Measurements from ENCODE around the gene CDADC1.

DNA sequence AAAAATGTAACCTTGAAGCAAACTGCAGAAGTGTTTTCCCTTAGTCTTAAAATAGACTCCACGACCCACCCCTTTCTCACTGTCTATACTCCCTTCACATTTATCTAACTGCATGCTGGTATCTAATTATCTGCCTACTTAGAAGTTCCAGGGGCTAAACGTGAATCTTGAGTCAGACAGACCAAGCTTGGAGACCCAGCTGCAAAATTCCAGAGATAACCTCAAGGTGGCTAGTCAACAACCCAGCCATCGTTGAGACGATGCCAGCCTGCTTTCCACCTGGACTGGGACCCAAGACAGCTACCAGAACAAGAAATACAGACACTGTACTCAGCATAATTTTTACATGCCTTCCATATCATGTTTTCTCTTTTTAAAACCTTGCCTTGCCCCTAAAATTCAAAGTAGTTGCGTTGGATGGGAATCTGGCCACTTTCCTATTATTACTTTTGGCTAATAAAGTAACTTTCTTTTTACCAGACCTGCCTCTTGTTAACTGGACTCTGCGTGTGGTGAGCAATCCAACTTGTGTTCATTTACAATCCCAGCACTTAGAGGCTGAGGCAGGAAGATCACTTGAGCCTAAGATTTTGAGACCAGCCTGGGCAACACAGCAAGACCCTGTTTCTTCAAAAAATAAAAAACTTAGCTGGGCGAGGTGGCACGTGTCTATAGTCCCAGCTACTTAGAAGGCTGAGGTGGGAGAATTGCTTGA, 82.3 kb downstream of the CDADC1 start:
- no peak for TF ChIP-seq EZH2 (IDR thresholded peaks at IDR 0.05; ENCODE audit: low read length, unreplicated experiment)
- TF ChIP-seq CTCF (conservative IDR thresholded peaks at IDR 0.05; ENCODE audit: low read depth, low read length): no peak
- TF ChIP-seq EZH2phosphoT487 (IDR thresholded peaks at IDR 0.05; ENCODE audit: borderline replicate concordance, low read length): no peak

Measured in PC-3 (cell line).